ENCODE results near the gene MRPL40.

The MRPL40 gene

DNA sequence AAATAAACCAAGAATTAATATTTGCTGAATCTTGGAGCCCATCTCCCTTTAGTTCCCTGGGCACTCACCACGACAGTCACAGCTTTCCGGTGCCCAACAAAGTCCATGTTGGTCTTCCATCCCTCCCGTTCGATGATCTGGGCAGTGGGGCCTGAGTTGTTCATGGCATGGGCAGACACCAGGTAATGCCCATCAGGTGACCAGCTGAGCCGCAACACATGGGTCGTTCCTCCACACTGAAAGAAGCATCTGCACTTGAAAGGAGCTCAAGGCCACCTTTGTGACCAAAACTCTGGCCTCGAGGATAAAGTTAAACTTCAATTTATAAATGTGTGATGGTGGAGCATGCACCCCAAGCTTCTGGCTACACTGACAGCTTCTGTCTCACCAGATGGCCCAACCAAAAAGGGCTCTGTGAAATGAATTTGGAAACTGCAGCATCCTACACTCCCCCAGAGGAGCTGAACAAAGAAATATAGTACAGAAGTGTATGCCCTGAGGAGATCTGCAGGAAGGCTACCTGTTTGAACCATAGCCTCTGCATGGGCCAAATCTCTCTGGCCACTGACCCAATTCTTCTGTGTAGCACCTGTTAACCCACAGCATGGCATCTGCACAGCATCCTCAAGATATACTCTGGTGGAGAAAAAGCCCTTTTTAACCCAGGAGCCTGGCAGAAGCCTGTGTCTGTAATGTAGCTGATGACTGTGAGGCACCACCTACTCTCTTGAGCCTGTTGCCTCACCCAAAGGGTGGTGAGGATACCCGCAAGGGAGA lies 37.9 kb upstream of the MRPL40 start:
- no peak overlapping the region for H2AFZ ChIP-seq (ENCODE audit: low read depth, low read length, severe bottlenecking)
- no peaks in the 10 kb centered on the region for H3K79me2 ChIP-seq (ENCODE audit: insufficient read depth, low read length)
- no peak overlapping the region for H3K4me3 ChIP-seq (ENCODE audit: insufficient read depth, low read length, poor library complexity, severe bottlenecking)
- TF ChIP-seq, protein P1, sequence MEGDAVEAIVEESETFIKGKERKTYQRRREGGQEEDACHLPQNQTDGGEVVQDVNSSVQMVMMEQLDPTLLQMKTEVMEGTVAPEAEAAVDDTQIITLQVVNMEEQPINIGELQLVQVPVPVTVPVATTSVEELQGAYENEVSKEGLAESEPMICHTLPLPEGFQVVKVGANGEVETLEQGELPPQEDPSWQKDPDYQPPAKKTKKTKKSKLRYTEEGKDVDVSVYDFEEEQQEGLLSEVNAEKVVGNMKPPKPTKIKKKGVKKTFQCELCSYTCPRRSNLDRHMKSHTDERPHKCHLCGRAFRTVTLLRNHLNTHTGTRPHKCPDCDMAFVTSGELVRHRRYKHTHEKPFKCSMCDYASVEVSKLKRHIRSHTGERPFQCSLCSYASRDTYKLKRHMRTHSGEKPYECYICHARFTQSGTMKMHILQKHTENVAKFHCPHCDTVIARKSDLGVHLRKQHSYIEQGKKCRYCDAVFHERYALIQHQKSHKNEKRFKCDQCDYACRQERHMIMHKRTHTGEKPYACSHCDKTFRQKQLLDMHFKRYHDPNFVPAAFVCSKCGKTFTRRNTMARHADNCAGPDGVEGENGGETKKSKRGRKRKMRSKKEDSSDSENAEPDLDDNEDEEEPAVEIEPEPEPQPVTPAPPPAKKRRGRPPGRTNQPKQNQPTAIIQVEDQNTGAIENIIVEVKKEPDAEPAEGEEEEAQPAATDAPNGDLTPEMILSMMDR (IDR thresholded peaks at IDR 0.05; ENCODE audit: insufficient read depth, low read length, poor library complexity, severe bottlenecking) = no peak
- no peak for TF ChIP-seq EZH2phosphoT487 (conservative IDR thresholded peaks at IDR 0.05; ENCODE audit: low read length)
- no peaks in the 10 kb centered on the region for H3K36me3 ChIP-seq (ENCODE audit: low read length)
- H3K9me3 ChIP-seq (ENCODE audit: insufficient read depth, low read length) = no peaks in the 10 kb centered on the region
- no peak overlapping the region for H3K27ac ChIP-seq (ENCODE audit: low read depth, low read length)
- no peak overlapping the region for H3K4me2 ChIP-seq (ENCODE audit: low read depth, low read length, poor library complexity, severe bottlenecking)
- no peak overlapping the region for H3K9ac ChIP-seq (ENCODE audit: low read length)
- H4K20me1 ChIP-seq (ENCODE audit: low read depth, low read length) = no peaks in the 10 kb centered on the region
- no peaks in the 10 kb centered on the region for H3K27me3 ChIP-seq (ENCODE audit: low read length)
- no peaks in the 10 kb centered on the region for H3F3A ChIP-seq (ENCODE audit: insufficient read depth)
- H3K9me2 ChIP-seq (replicated peaks; ENCODE audit: insufficient read depth, low read length) = no peaks in the 10 kb centered on the region

DNA sequence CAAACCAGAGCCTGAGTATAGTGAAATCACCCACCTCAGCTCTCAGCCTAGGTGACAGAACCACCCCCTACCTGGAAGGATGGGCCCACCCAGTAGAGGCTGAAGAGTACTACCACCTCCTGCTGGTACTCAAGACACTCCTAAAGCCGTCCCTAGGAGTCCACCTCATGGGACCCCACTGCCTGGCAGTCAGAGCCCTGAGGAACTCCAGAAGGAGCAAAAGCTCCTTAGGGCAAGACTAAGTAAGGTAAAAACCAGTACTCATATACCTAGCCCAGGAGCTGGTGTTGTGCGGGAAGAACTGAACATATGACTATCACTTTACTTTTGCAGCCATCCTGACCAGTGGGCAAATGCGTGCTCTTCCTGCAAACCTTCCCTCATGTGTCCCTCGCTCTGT lies 37.1 kb upstream of the MRPL40 start:
- Histone ChIP-seq H3K79me2 (ENCODE audit: insufficient read depth, low read length) (no peaks in the 10 kb centered on the region), H3K9me3 (ENCODE audit: insufficient read depth, low read length) (no peaks in the 10 kb centered on the region), H2AFZ (ENCODE audit: low read depth, low read length, severe bottlenecking) (no peak overlapping the region), H3F3A (ENCODE audit: insufficient read depth) (no peaks in the 10 kb centered on the region), H4K20me1 (ENCODE audit: low read depth, low read length) (no peaks in the 10 kb centered on the region), H3K9me2 (replicated peaks; ENCODE audit: insufficient read depth, low read length) (no peaks in the 10 kb centered on the region), H3K27ac (ENCODE audit: low read depth, low read length) (no peak overlapping the region), H3K9ac (ENCODE audit: low read length) (no peak overlapping the region), H3K4me3 (ENCODE audit: insufficient read depth, low read length, poor library complexity, severe bottlenecking) (no peak overlapping the region), H3K27me3 (ENCODE audit: low read length) (no peaks in the 10 kb centered on the region), H3K4me2 (ENCODE audit: low read depth, low read length, poor library complexity, severe bottlenecking) (no peak overlapping the region), H3K36me3 (ENCODE audit: low read length) (no peaks in the 10 kb centered on the region)
- no peak for TF ChIP-seq EZH2phosphoT487 (conservative IDR thresholded peaks at IDR 0.05; ENCODE audit: low read length)
- TF ChIP-seq, protein P1 (IDR thresholded peaks at IDR 0.05; ENCODE audit: insufficient read depth, low read length, poor library complexity, severe bottlenecking) = no peak

DNA sequence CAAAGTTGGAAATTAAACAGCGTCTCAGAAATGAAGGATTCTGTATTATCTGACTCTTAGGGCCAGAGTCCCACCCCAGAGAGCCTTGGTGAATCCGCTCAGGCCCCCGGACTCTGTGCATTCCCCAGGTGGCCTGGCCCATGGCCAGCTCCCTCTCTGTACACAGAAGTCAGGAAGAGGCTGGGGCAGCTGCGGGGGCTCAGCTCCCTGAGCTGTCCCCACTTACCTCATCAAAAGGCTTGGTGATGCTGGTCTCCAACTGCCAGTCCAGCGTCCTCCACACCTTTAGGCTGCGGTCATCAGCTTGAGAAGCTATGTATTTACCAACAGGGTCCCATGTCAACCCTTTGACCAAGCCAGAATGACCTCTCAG lies 35.8 kb upstream of the MRPL40 start:
- no peaks in the 10 kb centered on the region for H3K27me3 ChIP-seq (ENCODE audit: low read length)
- TF ChIP-seq, protein P1 (IDR thresholded peaks at IDR 0.05; ENCODE audit: insufficient read depth, low read length, poor library complexity, severe bottlenecking) = no peak
- TF ChIP-seq EZH2phosphoT487 (conservative IDR thresholded peaks at IDR 0.05; ENCODE audit: low read length) = no peak
- no peak overlapping the region for H3K9ac ChIP-seq (ENCODE audit: low read length)
- no peak overlapping the region for H2AFZ ChIP-seq (ENCODE audit: low read depth, low read length, severe bottlenecking)
- no peak overlapping the region for H3K4me2 ChIP-seq (ENCODE audit: low read depth, low read length, poor library complexity, severe bottlenecking)
- no peaks in the 10 kb centered on the region for H3F3A ChIP-seq (ENCODE audit: insufficient read depth)
- no peaks in the 10 kb centered on the region for H4K20me1 ChIP-seq (ENCODE audit: low read depth, low read length)
- no peak overlapping the region for H3K4me3 ChIP-seq (ENCODE audit: insufficient read depth, low read length, poor library complexity, severe bottlenecking)
- no peaks in the 10 kb centered on the region for H3K9me2 ChIP-seq (replicated peaks; ENCODE audit: insufficient read depth, low read length)
- H3K27ac ChIP-seq (ENCODE audit: low read depth, low read length) = no peak overlapping the region
- H3K36me3 ChIP-seq (ENCODE audit: low read length) = no peaks in the 10 kb centered on the region
- H3K79me2 ChIP-seq (ENCODE audit: insufficient read depth, low read length) = no peaks in the 10 kb centered on the region
- no peaks in the 10 kb centered on the region for H3K9me3 ChIP-seq (ENCODE audit: insufficient read depth, low read length)
